Activated T-cell treated with anti-CD3 and anti-CD28 coated beads, Interleukin-2, amount 50 U/mL, for 4 hours (primary cell): ENCODE results near the gene CSNK1A1. TPM values are rescaled to one million over a fixed set of nuclear protein-coding genes. Genes with fewer than 3 reads are reported as not detected.
"Not testable (repeated sequence)": the region's sequence is repeated elsewhere in the genome, so short reads cannot be mapped to it uniquely, and the experiment has no call there.

Source experiments
- ATAC-seq, 2 donors: fragments of 200-7000 bp; cut with Tn5 transposase; one replicate each; pipeline ENCODE4 v1.10.0; 2021
- DNase-seq: peaks from one replicate; pipeline ENCODE4 v3.0.0-alpha.2; 2020
- H3K27me3 Mint-ChIP-seq: one replicate; pipeline ENCODE4 v1.8.0; 2021; ENCODE audit warnings: low read depth, mixed read lengths
- H3K36me3 Mint-ChIP-seq: one replicate; pipeline ENCODE4 v1.8.0; 2022; ENCODE audit warnings: mixed read lengths; ENCODE audit not compliant: insufficient read depth
- H3K4me1 Mint-ChIP-seq: one replicate; pipeline ENCODE4 v1.8.0; 2021; ENCODE audit warnings: low read depth, mixed read lengths
- H3K4me3 Mint-ChIP-seq: one replicate; pipeline ENCODE4 v1.8.0; 2021; ENCODE audit warnings: mild to moderate bottlenecking, moderate library complexity, mixed read lengths
- H3K9me3 Mint-ChIP-seq: one replicate; pipeline ENCODE4 v1.8.0; 2021; ENCODE audit warnings: mixed read lengths
- total RNA-seq, 3 donors: library from RNA; stranded (reverse); gene quantifications; one replicate each; pipeline ENCODE4 v1.2.1, GENCODE V29; 2021

Gene CSNK1A1
- total RNA-seq, 3 donors from 2014 or later, result 200 to 222 (median 212) TPM

DNA sequence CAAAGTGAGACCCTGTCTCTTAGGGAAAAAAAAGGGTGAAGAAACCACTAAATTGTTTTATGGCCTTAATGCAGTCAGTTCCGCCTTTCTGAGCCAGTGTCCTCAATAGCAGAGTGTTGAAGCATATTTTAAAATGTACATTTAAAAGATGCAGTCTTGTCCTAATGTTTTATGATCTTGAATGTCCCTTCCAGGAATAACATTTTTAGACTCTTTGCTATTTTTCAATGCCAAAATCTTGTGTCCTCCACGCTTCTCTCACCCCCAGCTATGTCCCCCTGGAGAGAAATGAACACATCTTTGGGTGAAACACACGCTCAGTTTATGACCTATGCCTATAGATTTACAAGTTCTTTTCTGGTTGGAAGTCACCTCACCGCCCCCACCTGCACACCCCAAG, 69.8 kb downstream of the CSNK1A1 start:
- ATAC-seq (no peak), DNase-seq (no peak)
- Mint-ChIP-seq H3K4me1 (peaks cover 3% of the 10 kb centered on the region), H3K4me3 (no peak overlapping the region), H3K27me3 (peaks cover 5% of the 10 kb centered on the region), H3K9me3 (no peaks in the 10 kb centered on the region), H3K36me3 (no peaks in the 10 kb centered on the region)

DNA sequence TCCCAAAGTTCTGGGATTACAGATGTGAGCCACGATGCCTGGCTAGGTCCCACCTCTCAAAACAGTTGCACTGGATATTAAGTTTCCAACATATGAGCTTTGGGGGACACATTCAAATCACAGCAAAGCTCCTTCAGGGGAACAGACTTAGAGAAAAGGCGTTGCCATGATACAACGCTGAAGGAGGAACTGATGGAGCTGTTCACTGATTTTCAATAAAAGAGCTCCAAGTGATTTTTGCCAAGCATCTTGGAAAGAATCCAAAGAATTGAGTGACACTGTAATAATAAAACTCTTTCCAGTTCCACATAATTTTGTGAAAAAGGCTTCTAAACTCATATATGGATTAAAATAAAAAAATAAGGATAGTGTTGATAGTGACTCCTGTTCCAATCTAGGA, 72.5 kb downstream of the CSNK1A1 start:
- H3K27me3 Mint-ChIP-seq, result peaks cover 7% of the 10 kb centered on the region
- no peaks in the 10 kb centered on the region for H3K9me3 Mint-ChIP-seq
- no peak for DNase-seq
- ATAC-seq, result no peak
- no peaks in the 10 kb centered on the region for H3K36me3 Mint-ChIP-seq
- H3K4me1 Mint-ChIP-seq, result no peaks in the 10 kb centered on the region
- no peak overlapping the region for H3K4me3 Mint-ChIP-seq

DNA sequence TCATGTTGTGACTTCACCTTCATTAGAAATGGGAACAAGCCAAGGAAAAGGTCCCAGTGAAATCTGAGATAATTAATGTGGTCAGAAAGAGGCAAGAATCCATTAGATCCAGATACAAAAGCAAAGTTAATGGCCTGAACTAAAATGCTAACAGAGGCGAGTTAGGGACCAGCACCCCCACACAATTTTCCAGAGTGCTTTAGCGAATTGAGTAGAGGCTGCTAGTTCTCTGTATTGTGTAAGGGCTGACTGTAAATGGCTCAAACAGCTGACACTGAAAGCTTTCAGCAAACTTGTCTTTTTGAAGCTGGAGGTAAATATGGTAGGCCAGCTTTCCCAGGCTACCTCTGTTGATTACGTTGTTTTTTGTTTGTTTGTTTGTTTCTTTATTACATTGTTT, 75.5 kb downstream of the CSNK1A1 start:
- Mint-ChIP-seq H3K36me3 (no peaks in the 10 kb centered on the region), H3K4me1 (no peaks in the 10 kb centered on the region), H3K9me3 (no peaks in the 10 kb centered on the region), H3K27me3 (peaks cover 4% of the 10 kb centered on the region), H3K4me3 (no peak overlapping the region)
- ATAC-seq, result no peak
- DNase-seq, result no peak

DNA sequence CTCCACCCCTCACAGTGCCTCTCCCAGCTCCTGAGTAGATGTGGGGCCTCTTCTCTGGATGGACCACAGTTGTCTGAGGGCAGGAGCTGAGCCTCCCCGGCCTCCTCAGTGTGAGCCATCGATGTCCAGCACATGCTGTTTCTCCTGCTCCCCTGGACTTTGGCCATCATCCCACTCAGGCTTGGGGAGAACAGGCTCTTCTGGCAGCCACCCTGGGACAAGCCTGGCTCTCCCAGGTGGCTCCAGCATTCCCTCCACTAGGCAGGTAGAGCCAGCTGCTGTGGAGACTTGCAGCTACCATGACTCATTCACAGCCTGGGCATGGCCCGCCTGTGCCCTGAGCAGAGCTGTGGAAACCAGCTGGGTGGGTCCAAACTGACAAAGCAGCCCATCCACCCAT, 77.0 kb downstream of the CSNK1A1 start:
- Mint-ChIP-seq H3K4me1 (no peaks in the 10 kb centered on the region), H3K9me3 (no peaks in the 10 kb centered on the region), H3K36me3 (no peaks in the 10 kb centered on the region), H3K4me3 (no peak overlapping the region), H3K27me3 (peaks cover 6% of the 10 kb centered on the region)
- ATAC-seq (no peak), DNase-seq (no peak)

DNA sequence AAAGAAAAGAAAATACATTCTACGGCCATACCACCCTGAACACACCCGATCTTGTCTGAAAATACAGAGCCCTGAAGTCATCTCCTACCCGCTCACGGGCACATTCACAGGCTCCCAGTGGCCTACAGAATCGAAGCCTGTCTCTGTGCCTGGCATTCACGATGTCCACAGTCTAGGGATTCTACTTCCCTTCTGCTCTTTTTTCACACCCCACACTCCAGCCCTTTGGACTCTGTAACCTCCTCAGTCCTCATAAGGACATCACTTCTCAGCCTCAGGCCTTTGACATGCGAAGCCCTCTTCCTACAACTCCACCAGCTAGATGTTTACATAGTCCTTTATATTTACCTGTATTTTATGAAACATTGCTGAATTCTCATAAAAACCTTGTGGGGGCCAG, 77.8 kb downstream of the CSNK1A1 start:
- ATAC-seq (no peak), DNase-seq (no peak)
- Mint-ChIP-seq H3K27me3 (peaks cover 6% of the 10 kb centered on the region), H3K9me3 (no peaks in the 10 kb centered on the region), H3K4me1 (no peaks in the 10 kb centered on the region), H3K4me3 (no peak overlapping the region), H3K36me3 (no peaks in the 10 kb centered on the region)

DNA sequence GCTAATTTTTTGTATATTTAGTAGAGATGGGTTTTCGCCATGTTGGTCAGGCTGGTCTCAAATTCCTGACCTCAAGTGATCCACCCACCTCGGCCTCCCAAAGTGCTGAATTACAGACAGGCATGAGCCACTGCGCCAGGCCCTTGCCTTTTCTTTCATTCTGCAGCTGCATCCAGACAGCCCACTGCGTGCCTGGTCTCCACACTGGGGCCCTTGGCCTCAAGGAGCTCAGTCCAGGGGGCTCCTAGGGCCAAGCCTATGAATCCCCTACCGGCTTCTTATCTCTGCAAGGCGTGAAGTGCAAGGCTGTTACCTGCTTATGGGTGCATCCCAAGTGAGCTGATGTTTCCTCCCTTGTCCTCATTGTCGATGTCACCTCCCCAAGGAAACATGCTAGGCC, 78.8 kb downstream of the CSNK1A1 start:
- Mint-ChIP-seq H3K27me3 (peaks cover 8% of the 10 kb centered on the region), H3K9me3 (no peaks in the 10 kb centered on the region), H3K4me3 (no peak overlapping the region), H3K4me1 (no peaks in the 10 kb centered on the region), H3K36me3 (no peaks in the 10 kb centered on the region)
- DNase-seq (no peak), ATAC-seq (no peak)

DNA sequence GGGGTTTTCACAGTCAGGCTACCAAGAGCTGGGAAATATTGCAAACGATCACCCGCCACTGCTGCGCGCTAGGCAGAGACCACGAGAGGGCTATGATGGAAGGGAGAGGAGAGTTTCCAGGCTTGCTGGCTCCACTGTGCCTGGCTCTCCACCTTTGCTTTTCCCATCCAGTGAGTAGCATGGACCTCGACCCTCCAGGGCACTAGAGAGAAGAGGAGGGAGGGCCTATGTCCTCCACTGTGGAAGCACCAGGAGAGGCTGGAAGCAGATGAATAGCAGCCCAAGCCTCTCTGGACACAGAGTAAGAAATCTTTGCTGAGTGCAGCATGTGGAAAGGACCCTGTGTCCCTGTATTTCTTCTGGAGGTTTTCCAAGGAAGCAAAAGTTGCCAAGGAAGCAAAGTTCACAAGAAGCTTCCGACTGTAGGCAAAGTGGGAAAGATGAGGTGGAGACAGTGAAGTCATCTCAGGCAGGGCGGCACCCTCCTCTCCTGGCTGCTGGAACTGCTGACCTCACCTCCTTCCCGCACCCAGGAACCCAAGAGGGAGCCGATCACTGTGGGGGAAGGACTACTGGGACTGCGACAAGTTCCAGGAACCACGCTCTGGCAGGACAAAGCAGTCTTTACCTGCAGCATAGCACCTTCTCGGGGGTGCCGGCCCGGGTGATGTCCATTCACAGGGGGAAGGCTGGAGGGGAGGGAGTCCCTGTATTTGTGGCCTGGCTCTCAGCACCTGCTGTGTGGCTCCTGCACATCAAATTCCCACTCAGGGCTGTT, 79.6 kb downstream of the CSNK1A1 start:
- ATAC-seq (no peak), DNase-seq (no peak)
- H3K36me3 Mint-ChIP-seq, result no peaks in the 10 kb centered on the region
- no peak overlapping the region for H3K4me3 Mint-ChIP-seq
- H3K4me1 Mint-ChIP-seq, result no peaks in the 10 kb centered on the region
- peaks cover 8% of the 10 kb centered on the region for H3K27me3 Mint-ChIP-seq
- no peaks in the 10 kb centered on the region for H3K9me3 Mint-ChIP-seq

DNA sequence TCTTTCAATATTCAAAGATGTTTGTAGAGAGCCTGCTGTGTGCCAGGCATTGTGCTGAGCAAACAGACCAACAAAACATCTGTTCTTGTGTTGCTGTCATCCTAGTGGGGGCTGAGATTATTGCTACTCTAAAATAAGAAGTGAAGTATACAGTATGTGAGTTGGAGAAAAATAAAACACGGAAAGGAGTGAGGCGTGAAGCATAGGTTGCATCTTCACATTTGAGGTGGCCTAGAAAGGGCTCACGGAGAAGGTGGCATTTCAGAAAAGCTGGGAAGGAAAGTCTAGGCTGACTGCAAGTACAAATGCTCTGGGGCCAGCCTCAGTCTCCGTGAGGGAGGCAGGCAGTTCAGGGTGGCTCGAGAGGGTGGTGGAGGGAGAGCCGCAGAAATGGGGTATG, 80.3 kb downstream of the CSNK1A1 start:
- H3K27me3 Mint-ChIP-seq, result peaks cover 8% of the 10 kb centered on the region
- DNase-seq, result no peak
- ATAC-seq, result no peak
- no peaks in the 10 kb centered on the region for H3K9me3 Mint-ChIP-seq
- H3K4me3 Mint-ChIP-seq, result no peak overlapping the region
- no peaks in the 10 kb centered on the region for H3K4me1 Mint-ChIP-seq
- H3K36me3 Mint-ChIP-seq, result no peaks in the 10 kb centered on the region

DNA sequence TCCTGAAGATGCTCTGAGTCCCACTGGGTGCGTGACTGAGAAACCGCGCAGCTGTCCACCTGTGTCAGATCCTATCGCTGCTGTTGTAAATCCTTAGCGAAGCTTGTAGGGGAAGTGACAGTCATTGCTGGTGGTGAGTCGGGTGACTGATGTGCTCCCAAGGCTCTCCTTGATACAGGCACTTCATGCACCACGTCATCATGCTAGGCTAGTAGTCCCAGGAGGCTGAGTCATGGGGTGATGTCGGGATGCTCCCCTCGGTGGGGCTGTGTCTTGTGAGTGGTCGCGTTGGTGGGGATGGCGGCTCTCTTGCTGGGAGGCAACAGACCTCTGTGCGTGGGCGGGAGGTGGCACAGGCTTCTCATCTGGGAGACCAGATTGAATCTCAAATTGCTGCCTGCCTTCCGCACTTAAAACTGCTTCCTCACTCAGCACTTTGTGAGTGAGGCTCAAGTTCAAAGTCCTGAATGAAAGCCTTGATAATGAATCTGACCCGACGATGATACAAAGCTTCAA, 84.7 kb downstream of the CSNK1A1 start:
- H3K36me3 Mint-ChIP-seq, result no peaks in the 10 kb centered on the region
- peaks cover 6% of the 10 kb centered on the region for H3K27me3 Mint-ChIP-seq
- no peak overlapping the region for H3K4me3 Mint-ChIP-seq
- no peaks in the 10 kb centered on the region for H3K9me3 Mint-ChIP-seq
- DNase-seq (peak; percentile 10), ATAC-seq (peak in 1 of 2 donors; percentile 40)
- H3K4me1 Mint-ChIP-seq, result no peaks in the 10 kb centered on the region

DNA sequence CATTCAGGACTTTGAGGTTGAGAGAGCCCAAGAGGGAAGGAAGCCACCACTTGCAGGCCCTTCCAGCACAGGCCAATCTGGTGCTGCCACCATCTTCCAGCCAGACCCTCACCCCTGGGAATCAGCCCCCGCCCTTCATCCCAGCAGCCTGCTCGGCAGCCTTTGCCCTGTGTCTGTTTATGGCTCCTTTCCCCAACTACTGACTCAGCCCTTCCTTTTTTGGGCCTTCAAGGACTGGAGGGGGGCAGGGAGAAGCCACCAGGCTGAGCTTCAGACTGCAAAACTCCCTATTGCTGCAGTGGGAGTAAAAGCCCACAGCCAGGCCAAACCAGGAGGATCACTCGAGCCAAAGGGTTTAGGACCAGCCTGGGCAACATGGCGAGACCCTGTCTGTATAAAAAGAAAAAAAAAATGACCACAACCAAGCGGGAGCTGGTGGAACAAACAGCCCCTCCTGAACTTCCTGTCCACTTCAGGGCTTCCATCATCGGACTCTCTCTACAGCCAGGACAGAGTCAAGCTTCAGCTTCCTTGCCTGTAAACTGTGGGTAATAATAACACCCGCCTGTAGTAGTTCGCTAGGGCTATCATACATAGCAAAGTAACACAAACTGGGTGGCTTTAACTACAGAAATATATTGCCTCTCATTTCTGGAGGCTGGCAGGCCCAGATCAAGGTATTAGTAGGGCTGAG, 86.3 kb downstream of the CSNK1A1 start:
- peaks cover 6% of the 10 kb centered on the region for H3K27me3 Mint-ChIP-seq
- no peaks in the 10 kb centered on the region for H3K4me1 Mint-ChIP-seq
- no peak for DNase-seq
- H3K4me3 Mint-ChIP-seq, result no peak overlapping the region
- no peaks in the 10 kb centered on the region for H3K36me3 Mint-ChIP-seq
- ATAC-seq, result no peak
- no peaks in the 10 kb centered on the region for H3K9me3 Mint-ChIP-seq

DNA sequence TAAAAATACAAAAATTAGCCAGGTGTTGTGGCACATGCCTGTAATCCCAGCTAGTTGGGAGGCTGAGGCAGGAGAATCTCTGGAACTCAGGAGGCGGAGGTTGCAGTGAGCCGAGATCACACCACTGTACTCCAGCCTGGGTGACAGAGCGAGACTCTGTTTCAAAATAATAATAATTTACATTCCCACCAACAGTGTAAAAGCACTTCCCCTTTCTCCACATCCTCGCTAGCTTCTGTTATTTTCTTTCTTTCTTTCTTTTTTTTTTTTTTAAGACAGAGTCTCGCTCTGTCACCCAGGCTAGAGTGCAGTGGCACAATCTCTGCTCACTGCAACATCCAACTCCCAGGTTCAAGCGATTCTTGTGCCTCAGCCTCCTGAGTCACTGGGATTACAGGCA, 89.3 kb downstream of the CSNK1A1 start:
- H3K36me3 Mint-ChIP-seq, H3K4me1 Mint-ChIP-seq, H3K9me3 Mint-ChIP-seq, H3K4me3 Mint-ChIP-seq, DNase-seq, ATAC-seq, H3K27me3 Mint-ChIP-seq: not testable (repeated sequence)

DNA sequence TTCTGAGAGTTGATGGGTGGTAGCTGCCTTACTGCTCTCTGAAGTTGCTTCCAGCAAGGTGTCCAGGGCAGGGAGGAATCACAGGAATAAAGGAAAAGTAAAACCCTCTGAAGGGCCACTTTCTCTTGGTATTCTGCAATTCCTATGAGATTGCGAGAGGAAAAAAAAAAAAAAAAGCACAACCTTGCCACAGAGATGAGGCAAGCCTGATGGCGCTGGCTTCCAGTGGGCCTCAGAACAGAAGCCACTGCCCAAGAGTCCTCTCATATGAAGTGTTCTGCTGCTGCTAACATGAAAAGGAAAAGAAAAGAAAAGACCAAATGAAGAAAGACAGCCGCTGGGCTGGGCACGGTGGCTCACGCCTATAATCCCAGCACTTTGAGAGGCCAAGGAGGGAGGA, 91.3 kb downstream of the CSNK1A1 start:
- ATAC-seq (no peak), DNase-seq (no peak)
- no peaks in the 10 kb centered on the region for H3K9me3 Mint-ChIP-seq
- H3K4me1 Mint-ChIP-seq, result no peaks in the 10 kb centered on the region
- H3K36me3 Mint-ChIP-seq, result no peaks in the 10 kb centered on the region
- no peak overlapping the region for H3K4me3 Mint-ChIP-seq
- no peaks in the 10 kb centered on the region for H3K27me3 Mint-ChIP-seq

DNA sequence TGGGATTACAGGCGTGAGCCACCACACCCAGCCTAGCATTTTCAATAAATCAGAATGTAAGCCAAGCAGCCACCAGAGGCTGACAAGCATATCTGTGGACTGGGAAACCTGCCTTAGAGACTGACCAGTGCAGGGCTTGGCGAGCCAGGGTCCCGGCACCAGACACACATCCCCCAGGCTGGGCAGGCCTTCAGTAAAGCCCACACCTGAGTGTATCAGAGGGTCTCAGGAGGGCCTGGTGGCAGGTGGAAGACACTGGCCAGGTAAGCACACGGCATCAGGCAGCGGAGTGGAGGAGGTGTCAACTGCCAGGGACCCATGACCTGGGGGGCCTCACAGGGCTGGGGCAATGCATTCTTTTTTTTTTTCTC, 93.9 kb downstream of the CSNK1A1 start:
- no peak overlapping the region for H3K4me3 Mint-ChIP-seq
- H3K27me3 Mint-ChIP-seq, result no peaks in the 10 kb centered on the region
- H3K36me3 Mint-ChIP-seq, result no peaks in the 10 kb centered on the region
- no peak for ATAC-seq
- no peaks in the 10 kb centered on the region for H3K9me3 Mint-ChIP-seq
- H3K4me1 Mint-ChIP-seq, result no peaks in the 10 kb centered on the region
- DNase-seq, result no peak

DNA sequence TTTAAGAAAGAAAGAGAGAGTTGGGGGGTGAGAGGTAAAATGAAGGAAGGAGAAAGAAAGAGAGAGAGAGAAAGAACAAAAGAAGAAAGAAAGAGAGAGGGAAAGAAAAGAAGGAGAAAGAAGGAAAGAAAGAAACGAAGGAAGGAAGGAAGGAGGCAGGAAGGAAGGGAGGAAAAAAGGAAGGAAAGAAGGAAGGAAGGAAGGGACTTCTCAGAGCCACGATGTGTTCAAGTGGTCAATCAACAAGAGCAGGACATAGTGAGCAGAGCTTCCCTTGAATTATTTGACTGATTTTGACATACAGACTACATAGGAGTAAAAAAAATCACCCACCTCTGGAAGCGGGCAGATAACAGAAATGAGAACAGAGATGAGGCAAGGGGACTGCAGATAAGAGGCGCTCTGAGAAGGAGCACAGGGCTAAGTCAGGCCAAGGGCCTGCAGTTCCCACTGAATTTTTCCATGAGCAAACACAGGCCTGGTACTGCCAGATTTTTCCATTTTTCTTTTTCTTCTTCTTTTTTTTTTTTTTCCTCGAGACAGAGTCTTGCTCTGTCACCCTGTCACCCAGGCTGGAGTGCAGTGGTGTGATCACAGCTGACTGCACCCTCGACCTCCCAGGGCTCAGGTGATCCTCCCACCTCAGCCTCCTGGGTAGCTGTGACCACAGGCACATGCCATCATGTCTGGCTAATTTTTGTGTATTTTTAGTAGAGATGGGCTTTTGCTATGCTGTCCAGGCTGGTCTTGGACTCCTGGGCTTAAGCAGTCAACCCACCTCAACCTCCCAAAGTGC, 94.4 kb downstream of the CSNK1A1 start:
- no peak overlapping the region for H3K4me3 Mint-ChIP-seq
- no peaks in the 10 kb centered on the region for H3K27me3 Mint-ChIP-seq
- no peak for ATAC-seq

More for the DNA sequence above, 94.4 kb downstream of the CSNK1A1 start:
- no peak for DNase-seq
- Mint-ChIP-seq H3K4me1 (no peaks in the 10 kb centered on the region), H3K36me3 (no peaks in the 10 kb centered on the region), H3K9me3 (no peaks in the 10 kb centered on the region)
